ENCODE data around the gene SORCS1. TPM values are rescaled to one million over a fixed set of nuclear protein-coding genes. Genes with fewer than 3 reads are reported as not detected.

Gene SORCS1
- total and polyA plus RNA-seq, 3 donors from 2014 or later: 2.6 to 9.6 (median 4.6) TPM

DNA sequence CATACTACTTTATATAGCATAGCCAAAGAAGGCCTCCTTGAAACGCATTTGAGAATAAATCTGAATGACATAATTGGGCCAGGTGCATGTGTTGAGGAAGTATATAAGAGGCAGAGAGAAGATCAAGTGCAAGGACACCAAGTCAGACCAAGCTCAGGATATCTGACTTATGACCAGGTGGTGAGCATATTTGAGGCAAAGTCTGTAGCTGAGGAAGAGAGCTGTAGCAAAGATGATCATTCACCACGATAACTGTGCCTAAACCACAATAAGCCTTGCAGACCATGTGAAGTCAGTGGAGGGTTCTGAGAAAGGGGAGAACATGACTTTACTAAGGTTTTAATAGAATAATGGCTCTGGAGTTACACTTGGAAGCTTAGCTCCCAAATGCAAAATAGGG, 292.3 kb downstream of the SORCS1 start:
- H3K27me3 ChIP-seq: no peaks in the 10 kb centered on the region
- intact Hi-C loops (cut with DNase I; ENCODE audit: low total_unique reads): no loop called here
- H3K36me3 ChIP-seq (ENCODE audit: low read depth, missing control alignments): no peaks in the 10 kb centered on the region
- 58 to 64% methylated on average over 2 of the region's 2 CpGs for WGBS, 2 donors
- no peaks in the 10 kb centered on the region for H3K9me3 ChIP-seq
- DNase-seq: no peak
- no peak overlapping the region for H3K27ac ChIP-seq
- H3K4me3 ChIP-seq: no peak overlapping the region
- H3K4me1 ChIP-seq: no peaks in the 10 kb centered on the region
- TF ChIP-seq, protein P1, sequence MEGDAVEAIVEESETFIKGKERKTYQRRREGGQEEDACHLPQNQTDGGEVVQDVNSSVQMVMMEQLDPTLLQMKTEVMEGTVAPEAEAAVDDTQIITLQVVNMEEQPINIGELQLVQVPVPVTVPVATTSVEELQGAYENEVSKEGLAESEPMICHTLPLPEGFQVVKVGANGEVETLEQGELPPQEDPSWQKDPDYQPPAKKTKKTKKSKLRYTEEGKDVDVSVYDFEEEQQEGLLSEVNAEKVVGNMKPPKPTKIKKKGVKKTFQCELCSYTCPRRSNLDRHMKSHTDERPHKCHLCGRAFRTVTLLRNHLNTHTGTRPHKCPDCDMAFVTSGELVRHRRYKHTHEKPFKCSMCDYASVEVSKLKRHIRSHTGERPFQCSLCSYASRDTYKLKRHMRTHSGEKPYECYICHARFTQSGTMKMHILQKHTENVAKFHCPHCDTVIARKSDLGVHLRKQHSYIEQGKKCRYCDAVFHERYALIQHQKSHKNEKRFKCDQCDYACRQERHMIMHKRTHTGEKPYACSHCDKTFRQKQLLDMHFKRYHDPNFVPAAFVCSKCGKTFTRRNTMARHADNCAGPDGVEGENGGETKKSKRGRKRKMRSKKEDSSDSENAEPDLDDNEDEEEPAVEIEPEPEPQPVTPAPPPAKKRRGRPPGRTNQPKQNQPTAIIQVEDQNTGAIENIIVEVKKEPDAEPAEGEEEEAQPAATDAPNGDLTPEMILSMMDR (IDR thresholded peaks at IDR 0.05): no peak
- TF ChIP-seq POLR2A (IDR thresholded peaks at IDR 0.05): no peak

DNA sequence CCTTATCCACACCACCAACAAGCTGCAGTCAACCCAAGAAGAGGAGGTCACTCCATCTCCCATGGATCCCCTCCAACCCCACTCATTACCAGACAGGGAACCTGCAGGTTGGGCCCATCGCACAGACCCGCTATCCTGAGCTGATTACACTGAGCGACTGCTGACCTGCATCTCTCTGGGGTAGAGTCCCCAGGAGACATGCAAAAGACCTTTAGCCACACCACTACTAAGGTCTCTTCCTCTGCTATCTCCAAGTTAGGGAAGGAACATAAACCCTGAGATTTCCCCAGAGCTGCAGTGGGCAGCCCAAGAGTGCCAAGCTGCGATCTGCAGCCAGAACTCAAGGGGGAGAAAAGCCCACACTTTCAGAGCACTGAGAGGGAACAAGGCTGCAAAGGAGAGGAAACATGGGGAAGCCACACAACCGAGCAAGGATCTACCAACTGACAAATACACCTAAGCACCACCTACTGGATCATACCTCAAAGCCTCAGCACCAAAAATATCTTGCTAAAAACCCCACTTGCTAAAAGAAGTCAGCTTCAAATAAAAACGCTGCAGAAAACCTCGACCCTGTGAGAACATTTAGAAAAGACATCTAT, 298.2 kb downstream of the SORCS1 start:
- H3K27me3 ChIP-seq: no peaks in the 10 kb centered on the region
- no peak overlapping the region for H3K4me3 ChIP-seq
- no peaks in the 10 kb centered on the region for H3K9me3 ChIP-seq
- no peak for DNase-seq
- no peak for TF ChIP-seq POLR2A (IDR thresholded peaks at IDR 0.05)
- no peaks in the 10 kb centered on the region for H3K4me1 ChIP-seq
- intact Hi-C loops (cut with DNase I; ENCODE audit: low total_unique reads): no loop called here
- H3K27ac ChIP-seq: no peak overlapping the region
- no peaks in the 10 kb centered on the region for H3K36me3 ChIP-seq (ENCODE audit: low read depth, missing control alignments)
- 86 to 90% methylated on average over 7 of the region's 7 CpGs for WGBS, 2 donors

DNA sequence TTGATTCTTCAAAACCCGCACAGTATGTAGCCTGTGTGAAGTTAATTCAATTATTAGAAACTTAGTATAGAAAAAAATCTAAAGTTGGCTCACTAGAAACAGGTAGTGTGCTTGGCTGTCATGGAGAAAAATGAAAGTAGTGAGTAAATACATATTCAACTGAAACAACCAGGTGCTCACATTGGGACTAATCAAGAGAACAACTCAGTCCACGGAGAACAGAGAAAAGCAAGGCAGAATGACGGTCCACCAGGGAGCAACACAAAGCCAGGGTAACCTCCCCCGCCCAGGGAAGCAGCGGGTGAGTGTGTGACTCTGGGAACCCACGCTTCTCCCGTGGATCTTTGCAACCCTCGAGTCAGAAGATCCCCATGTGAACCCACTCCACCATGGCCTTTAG, 300.5 kb downstream of the SORCS1 start:
- 89 to 94% methylated on average over 8 of the region's 8 CpGs for WGBS, 2 donors
- no peak for TF ChIP-seq POLR2A (IDR thresholded peaks at IDR 0.05)
- TF ChIP-seq, protein P1 (IDR thresholded peaks at IDR 0.05): no peak
- intact Hi-C loops (cut with DNase I; ENCODE audit: low total_unique reads): no loop called here
- no peaks in the 10 kb centered on the region for H3K4me1 ChIP-seq
- H3K36me3 ChIP-seq (ENCODE audit: low read depth, missing control alignments): no peaks in the 10 kb centered on the region
- no peaks in the 10 kb centered on the region for H3K27me3 ChIP-seq
- H3K27ac ChIP-seq: no peak overlapping the region
- no peaks in the 10 kb centered on the region for H3K9me3 ChIP-seq
- no peak overlapping the region for H3K4me3 ChIP-seq
- no peak for DNase-seq

DNA sequence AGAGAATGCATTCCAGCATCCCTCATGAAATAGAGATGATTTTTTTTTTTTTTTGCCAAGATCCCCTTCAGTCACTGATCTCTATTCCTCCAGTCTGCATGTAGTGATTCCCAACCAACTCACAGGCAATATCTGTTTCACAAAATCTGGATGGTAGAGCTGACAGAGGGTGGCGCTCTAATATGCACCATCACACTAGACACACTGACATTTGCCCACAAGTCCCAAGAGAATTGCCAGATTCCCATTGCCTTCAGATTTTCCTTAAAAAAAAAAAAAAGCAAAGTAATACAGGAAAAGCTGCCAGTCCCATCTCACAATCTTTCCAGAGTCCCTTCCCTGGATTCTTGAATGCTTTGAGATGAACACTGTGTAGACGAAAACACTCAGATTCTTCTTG, 301.0 kb downstream of the SORCS1 start:
- peak; percentile 45 for DNase-seq
- H3K27me3 ChIP-seq: no peaks in the 10 kb centered on the region
- H3K4me3 ChIP-seq: no peak overlapping the region
- no peak for TF ChIP-seq POLR2A (IDR thresholded peaks at IDR 0.05)
- TF ChIP-seq, protein P1 (IDR thresholded peaks at IDR 0.05): peak in 1 of 3 experiments; percentile 29
- intact Hi-C loops (cut with DNase I; ENCODE audit: low total_unique reads): no loop called here
- H3K4me1 ChIP-seq: no peaks in the 10 kb centered on the region
- H3K27ac ChIP-seq: no peak overlapping the region
- 74 to 82% methylated on average over 2 of the region's 2 CpGs for WGBS, 2 donors
- H3K36me3 ChIP-seq (ENCODE audit: low read depth, missing control alignments): no peaks in the 10 kb centered on the region
- H3K9me3 ChIP-seq: no peaks in the 10 kb centered on the region

DNA sequence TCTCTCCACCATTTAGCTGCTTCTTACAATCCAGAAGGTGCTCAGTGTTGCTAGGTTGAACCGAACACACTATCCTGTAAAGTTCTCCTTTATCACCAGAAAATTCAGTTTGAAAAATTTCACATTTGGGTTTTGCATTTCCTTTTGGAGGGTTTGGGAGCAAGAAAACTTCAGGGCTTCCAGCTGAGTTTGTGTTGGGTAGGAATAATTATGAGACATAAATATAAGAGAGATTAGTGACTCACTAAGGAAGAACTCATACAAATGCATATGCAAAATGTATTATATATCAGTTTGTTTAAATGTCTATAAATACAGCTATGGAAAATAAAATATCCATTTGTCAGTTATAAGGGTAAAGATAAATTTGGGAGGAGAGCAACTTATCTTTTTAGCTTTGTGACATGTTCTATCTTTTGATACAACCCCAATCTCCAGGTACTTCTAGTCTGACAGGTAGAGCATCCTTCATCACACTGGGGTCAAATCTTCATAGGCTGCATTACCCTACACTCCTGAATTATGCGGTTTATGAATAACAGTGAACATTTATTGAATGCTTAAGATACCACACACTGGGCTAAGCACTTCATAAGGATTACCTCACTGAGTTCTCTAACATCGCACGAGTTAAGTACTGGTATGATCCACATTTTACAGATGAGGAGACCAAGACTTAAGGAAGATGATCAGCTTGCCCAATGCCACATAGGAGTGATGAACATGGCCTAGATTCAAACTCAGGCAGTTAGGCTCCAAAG, 304.4 kb downstream of the SORCS1 start:
- intact Hi-C loops (cut with DNase I; ENCODE audit: low total_unique reads): no loop called here
- Histone ChIP-seq H3K36me3 (ENCODE audit: low read depth, missing control alignments) (no peaks in the 10 kb centered on the region), H3K4me1 (no peaks in the 10 kb centered on the region), H3K27ac (no peak overlapping the region), H3K4me3 (no peak overlapping the region), H3K9me3 (no peaks in the 10 kb centered on the region), H3K27me3 (no peaks in the 10 kb centered on the region)
- no peak for TF ChIP-seq POLR2A (IDR thresholded peaks at IDR 0.05)
- TF ChIP-seq, protein P1 (IDR thresholded peaks at IDR 0.05): no peak
- DNase-seq: no peak
- 90 to 96% methylated on average over 4 of the region's 4 CpGs for WGBS, 2 donors
